Activated CD4-positive, CD25-positive, alpha-beta regulatory T cell (primary cell): ENCODE measurements around the gene AP4S1.
"Not testable (repeated sequence)": the region's sequence is repeated elsewhere in the genome, so short reads cannot be mapped to it uniquely, and the experiment has no call there.

Source experiments
- DNase-seq, 4 experiments: peaks; one replicate each; lab custom pipeline; 2025; lab: John Stamatoyannopoulos, UW

The AP4S1 gene

DNA sequence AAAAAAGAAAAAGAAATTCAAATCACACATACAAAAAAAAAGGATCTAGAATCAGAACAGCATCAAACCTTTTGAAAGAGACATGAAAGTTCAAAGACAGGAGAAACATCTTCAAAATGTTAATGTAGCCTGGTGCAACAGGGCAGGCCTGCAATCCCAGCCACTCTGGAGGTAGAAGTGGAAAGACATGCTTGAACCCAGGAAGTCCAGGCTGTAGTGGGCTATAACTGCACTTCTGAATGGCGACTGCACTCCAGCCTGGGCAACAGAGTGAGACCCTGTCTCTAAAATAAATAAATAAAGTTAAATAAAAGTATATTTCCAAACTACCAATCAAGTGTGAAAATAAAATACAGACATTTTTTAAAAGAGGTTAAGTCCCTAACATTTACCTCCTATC is 18.7 kb upstream of the AP4S1 start:
- DNase-seq = no peak

DNA sequence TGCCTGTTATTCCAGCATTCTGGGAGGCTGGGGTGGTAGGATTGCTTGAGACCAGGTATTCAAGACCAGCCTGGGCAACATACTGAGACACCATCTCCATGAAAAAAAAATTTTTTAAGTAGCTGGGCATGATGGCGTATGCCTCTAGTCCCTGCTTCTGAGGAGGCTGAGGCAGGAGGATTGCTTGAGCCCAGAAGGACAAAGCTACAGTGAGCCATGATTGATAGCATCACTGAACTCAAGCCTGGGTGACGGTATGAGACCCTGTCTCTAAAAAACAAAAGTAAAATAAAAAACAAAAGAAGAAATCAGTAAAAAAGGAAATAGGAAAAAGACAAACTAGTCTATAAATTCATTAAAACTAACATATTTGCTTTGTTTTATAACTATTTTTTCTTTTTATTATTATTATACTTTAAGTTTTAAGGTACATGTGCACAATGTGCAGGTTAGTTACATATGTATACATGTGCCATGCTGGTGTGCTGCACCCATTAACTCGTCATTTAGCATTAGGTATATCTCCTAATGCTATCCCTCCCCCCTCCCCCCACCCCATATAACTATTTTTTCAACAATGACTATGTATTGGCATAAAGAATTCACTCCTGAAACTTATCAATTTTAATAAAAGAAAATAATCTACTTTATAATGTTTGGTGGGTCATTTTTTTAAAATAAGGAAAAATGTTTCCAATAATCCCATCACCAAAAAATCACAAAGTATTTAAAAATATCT is 15.4 kb upstream of the AP4S1 start:
- DNase-seq = no peak

DNA sequence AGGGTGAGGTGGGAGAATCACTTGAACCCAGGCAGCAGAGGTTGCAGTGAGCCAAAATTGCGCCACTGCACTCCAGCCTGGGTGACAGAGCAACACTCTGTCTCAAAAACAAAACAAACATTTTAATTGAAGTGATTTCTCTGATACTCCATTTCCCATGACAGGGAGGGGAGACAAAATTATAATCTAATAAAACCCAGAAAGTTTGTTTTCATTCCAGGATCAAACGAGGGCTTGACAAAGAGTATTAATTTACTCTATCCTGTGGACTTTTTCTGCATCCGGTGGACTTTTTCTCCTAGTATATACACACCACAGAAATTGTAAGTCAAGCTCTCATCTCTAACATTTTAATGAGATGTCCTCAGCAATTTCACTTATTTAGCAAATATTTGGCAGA is 14.5 kb upstream of the AP4S1 start:
- no peak for DNase-seq

DNA sequence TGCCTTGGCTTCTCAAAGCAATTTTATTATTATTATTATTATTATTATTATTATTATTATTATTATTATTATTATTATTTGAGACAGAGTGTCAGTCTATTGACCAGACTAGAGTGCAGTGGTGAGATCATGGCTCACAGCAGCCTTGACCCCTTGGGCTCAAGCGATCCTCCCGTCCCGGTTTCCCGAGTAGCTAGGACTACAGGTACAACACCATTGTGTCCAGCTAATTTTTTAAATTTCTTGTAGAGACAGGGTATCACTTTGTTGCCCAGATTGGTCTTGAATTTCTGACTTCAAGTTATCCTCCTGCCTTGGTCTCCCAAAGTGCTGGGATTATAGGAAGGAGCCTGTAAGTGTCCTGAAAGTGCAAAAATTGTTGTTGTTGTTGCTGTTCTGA is 11.6 kb upstream of the AP4S1 start:
- no peak for DNase-seq

DNA sequence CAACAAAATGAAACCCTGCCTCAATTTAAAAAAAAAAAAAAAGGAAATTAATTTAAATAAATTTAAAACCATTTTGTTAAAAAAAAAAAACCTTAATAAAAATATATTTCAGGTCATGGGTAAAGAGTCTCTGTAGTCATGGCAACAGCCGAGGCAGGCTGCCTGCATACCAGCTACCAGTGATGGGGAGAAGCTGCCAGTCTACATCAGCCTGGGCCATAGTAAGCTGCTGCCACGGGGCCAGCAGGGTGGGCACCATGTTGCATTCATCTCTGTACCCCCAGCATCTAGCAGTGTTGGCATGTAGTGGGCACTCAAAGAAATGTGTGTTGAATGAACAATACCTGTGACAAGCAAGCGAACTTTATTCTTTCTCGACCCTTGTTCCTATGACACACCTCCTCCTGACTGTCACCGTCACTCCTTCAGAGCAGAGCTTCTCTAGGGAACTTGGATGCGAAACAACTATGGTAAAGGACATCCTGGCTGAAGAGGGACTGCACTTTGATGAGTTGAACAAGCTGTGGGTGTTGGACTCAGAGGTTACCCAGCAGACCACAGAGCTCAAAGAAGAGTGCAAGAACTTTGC is 7.3 kb upstream of the AP4S1 start:
- no peak for DNase-seq

DNA sequence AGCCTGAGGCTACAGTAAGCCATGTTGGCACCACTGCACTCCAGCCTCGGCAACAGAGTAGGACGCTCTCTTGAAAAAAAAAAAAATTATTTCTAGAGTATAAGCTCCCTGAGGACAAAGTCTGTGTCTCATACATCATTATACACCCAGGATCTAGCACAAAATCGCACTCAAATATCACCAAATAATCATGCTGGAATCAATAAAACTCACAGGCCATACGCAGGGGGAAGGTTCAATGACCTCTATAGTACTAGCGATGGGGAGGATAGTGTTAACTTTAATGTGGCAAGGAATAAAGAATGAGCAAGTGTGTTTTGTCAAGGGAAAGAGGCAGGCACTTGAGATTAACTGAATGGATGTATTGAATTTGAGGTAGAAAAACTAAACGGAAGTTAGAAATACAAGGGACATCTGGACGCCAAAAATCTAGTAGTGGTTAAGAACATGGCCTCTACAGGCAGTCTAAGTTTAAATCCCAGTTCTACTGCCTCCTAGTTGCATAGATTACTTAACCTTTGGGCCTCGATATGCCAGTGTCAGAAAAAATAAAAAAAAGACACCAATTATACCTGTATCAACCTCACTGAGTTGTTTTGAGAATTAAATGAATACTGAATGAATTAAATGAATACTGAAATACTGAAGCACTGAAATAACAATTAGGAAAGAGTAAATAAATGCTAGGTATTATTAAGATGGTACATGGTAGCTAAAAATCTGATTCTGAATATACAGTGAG is 4.4 kb upstream of the AP4S1 start:
- DNase-seq = no peak

DNA sequence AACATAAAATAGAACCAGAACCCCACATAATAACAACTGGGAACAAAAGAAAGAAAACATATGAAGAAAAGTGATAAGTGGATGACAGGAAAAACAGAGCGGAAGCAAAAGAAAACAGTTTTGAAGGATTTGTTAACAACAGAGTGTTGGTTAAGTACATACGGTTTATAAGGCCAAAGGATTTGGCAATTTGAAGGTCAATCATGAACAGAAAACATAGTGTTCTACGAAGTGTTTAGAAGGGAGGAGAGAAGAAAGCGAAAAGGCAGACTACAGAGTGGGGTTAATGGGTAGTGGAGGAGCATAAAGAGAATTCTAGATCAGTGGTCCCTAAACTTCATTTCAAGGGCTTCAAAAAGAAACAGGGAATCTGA is 3.9 kb upstream of the AP4S1 start:
- no peak for DNase-seq

DNA sequence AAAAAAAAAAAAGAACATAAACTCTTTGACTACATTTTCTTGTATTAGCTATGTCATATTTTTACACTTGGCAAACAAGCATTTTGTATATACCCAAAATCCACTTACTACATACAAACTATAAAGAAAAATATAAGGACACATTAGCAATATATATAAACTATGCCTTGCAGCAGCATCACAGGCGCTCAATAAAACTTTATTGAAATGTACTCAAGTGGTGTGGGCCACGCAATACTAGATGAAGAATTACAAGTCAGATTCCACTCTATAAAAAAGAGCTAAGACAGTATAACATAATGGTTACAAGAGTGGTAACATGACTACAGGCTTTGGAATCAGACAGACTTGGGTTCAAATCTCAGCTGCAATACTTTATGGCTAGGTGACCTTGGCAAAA is 3.1 kb upstream of the AP4S1 start:
- DNase-seq = no peak

DNA sequence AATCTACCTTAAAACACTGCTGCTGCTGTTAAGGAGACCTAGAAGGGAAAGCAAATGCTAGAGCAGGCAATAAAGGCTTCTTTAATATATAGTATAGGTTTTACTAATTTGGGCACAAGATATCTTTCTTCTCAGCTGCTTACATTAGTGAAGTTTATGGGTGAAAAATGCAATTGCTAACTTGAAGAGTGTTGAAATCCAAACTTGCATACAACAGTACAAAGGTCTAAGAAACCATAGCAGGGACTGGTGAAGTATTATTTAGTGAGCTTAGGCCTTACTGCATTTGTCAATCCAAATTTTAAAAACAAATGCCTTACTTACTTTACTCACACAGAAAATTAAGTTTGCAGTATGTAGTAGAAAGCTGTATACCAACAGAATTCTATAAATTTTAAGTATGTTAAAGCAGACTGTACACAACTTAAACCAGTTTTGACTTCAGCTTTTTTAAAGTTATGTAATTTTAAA is 1.4 kb upstream of the AP4S1 start:
- DNase-seq = no peak

DNA sequence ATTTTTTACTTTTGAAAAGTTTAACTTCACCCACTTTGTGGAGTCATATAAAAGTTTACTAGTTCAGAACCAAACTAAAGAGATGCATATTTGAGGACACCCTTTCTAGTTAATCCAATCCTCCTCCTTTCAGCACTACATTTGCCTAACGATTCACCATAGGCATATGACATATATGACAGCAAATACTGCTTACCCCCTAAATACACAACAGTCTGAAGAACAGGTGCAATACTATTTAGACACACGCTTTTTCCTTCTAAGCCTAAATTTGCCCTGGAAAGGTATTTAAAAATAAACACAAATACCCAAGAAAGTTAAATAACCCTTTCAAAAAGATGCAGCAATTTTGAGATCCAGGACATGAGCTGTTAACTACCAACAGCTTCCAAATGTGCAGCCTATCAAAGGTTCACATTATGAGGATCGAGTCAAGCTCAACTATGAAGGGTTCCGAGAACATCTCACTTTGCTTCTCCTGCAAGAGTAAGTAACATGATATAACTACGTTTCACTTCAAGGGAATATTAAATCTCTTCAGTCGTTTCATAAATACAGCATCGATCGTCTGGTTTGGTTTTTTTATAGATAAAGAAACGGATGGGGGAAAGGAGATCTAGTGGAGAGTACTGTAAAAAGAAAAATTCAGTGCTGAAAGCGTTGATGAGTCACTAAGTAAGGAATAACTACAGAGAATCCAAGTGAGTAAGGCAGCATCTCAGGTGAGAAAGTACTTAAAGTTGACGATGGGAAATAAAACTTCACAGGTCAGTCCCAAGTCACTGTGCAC is 677 bp upstream of the AP4S1 start:
- no peak for DNase-seq

DNA sequence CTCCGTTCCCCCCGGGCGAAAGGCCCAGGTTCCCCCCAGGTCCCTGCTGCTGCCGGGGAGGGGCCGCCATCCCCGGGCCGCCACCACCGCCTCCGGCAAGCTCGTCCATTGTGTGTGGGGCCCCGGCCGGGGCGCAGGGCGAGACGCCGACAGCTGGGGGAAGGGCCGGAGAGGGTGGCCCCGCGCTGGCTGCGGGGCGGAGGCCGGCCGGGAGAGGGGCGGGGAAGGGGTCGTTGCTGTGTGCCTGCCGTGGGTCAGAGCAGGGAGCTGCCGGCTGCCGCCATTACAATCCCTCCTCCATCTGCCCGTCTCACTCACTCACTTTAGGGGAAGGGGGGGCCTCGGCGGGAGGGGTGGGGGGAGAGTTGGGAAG is 614 bp downstream of the AP4S1 start, which contains the start of gene STRN3:
STRN3 (minus strand) TSS at position 303 of the 373 bp plus-strand sequence; CDS start at position 109, 194 bp downstream.
- no peak for DNase-seq

DNA sequence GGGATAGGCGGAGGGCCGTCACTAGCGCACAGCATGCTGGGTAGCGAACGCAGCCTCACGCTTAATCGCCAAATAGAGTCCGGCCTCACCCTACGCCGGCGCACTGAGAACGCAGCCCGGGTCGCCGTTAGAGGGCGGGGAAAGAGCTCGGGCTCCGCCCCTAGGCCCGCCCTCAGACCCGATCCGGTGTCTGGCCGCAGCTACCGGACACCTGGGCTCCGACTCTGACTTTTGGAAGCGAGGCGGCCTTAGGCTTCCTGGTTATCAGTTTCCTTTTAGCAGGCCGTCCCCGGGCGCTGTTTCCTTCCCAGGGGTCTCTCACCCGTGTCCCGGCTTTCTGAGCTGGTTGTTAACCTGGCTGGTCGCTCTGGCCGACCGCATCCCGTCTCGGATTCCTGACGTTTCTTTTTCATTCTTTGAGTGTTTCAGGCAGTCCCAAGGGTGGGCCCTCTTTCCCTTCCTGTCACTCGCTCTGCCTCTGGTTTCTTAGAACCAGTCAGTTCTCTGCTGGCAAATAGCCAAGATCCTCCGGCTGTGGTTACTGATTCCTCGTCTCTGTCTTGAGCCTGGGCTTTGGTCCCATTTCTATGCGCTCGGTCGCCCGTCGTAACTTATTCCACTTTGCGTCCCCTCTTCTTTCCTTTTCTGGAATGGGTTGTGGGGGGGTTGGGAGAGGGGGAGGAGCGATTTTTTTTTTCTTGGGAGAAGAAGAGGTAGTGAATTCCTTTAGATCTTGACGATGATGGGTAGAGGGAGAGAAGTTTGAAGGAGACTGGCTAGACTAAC is 1.2 kb downstream of the AP4S1 start:
- peak; percentile 74 to 79 (median 76) for DNase-seq

DNA sequence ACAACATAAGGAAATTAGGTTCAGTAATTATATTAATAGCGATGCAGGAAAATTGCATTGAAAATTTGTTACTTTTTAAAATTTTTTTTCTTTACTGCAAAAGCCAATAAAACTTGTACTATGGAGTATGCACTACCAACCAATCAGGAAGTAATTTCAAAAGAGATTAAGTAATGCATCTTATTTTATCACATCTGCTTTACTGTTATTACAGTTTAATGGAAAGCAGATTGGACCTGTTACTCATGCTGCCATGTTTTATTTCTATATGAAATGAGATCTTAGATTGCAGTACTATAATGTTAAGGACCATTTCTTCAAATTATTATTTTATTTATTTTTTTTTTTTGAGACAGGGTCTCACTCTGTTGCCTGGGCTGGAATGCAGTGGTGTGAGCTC is 2.4 kb downstream of the AP4S1 start:
- DNase-seq = no peak

DNA sequence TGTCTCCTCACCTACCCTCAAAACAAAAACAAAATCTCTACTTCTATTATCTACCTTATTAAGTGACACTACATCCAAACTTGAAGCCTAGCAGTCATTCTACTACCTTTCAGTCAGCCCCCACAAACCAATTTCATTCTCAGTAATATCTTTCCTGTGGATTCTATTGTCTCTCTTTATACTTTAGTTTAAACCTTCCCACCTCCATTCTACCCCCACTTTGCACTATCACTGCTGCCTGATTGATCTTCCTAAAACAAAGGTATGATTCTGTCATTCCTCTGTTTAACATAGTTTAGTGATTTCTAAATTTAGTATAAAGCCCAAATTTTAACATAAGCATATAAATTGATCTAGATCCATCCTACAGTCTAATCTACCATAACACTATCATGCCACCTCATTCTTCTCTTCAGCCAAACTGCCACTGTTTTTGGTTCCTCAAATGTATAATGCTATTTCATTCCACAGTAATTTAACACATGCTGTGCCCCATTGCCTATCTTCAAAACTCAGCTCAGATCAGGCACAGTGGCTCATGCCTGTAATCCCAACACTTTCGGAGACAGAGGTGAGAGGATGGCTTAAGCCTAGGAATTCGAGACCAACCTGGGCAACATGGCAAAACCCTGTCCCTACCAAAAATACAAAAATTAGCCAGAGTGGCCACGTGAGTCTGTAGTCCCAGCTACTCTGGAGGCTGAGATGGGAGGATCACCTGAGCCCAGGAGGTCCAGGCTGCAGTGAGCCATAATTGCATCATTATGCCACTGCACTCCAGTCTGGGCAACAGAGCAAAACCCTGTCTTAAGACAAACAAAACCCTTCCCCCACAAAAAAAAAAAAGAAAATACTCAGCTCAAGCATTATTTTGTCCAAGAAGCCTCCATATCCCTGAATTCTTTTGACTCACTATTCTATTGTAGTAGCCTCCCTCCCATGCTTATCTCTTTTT is 3.8 kb downstream of the AP4S1 start:
- DNase-seq = no peak

DNA sequence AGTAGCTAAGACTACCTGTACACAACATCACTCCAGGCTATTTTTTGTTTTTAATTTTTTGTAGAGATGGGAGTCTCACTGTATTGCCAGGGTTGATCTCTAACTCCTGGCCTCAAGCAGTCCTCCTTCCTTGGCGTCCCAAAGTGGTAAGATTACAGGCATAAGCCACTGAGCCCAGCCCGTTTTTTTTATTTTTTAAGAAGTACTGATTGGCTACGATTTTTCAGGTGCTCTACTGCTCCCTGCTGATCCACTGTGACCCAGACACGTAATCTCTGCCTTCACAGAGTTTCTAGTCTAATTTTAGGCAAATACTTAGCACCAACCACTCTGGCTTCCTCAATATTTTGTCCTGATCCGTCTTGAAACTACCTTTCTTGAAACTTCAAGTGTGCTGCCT is 5.0 kb downstream of the AP4S1 start:
- no peak for DNase-seq

DNA sequence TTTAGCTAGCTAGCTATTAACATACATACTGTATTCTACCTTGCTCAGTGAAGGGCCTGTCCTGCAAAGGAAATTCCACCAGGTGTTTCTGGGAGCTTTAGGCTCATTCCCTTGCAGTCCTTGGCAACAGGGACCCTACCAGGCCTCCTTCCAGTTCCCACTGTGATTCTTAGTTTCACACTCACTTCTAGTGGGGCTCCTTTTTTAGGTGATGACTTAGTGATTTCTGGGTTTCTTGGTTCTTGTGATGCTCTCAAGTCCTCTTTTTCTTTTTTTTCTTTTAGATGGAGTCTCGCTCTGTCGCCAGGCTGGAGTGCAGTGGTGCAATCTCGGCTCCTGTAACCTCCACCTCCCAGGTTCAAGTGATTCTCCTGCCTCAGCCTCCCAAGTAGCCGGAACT is 11.1 kb downstream of the AP4S1 start:
- no peak for DNase-seq

DNA sequence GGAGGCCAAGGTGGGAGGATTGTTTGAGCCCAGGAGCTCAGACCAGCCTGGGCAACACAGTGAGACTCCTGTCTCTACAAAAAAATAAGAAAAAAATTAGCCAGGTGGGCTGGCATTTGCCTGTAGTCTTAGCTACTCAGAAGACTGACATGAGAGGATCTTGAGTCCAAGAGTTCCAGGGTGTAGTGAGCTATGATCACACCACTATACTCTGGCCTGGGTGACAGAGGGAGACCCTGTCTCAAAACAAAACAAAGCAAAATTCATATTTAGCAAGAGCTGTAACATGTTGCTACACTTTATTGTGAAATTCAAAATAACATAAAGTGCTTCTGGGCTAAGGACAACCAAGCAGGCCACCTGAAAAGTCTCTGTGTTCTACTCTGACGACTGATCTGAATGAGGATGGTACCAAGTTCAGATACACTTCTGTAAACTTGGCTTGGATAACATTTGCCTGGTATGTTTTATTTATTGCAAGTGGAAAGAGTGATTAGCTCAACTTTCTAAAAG is 12.3 kb downstream of the AP4S1 start:
- DNase-seq = no peak

DNA sequence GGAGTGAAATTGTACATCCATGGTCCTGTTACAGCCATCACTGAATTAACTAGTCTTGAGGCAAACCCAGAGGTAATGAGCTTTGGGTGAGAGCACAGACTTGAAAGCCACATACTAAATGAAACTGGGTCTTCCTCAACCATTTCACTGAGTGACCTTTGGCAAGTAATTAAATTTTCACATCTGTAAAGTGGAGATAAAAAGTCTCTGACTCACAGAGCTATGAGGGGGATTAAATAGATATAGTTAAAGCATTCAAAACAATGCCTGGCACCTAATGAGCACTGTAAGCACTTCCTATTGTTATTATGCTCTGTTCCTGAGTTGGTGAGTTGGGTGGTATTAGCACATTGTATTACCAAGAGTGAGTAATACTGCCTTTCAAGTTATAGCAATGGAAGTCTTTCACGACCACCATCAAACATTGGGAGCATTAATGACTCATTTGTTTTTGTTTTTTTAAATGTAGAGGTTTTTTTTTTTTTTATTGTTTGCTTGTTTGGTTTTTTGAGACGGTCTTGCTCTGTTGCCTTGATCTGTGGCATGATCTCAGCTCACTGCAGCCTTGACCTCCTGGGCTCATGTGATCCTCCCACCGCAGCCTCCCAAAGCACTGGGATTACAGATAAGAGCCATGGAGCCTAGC is 13.2 kb downstream of the AP4S1 start:
- no peak for DNase-seq

DNA sequence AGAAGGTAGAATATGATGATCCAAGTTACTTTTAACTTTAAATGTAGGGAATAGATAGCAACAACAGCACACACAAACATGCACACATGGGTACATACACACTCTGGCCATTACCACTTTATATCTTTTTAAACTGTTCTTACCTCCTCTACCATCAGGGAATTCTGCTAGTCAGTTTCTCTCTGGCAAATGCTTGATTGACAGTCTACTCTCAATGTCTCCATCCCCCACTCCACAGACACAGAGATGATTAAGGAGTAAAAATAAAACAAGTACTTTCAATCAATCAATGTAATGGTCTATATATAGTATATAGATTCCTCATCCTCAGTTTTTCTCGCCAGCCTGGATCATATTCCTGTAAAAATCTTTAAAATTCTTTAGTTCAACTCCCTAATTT is 16.9 kb downstream of the AP4S1 start:
- no peak for DNase-seq

DNA sequence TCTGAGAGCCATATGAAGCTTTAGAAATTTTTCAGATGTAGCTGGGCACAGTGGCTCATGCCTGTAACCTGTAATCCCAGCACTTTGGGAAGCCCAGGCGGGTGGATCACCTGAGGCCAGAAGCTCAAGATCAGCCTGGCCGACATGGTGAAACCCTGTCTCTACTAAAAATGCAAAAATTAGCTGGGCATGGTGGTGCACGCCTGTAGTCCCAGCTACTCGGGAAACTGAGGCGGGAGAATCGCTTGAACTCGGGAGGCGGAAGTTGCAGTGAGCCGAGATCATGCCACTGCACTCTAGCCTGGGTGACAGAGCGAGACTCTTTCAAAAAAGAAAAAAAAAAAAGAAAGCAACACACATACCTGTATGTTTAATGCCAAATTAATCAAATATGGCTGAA is 17.4 kb downstream of the AP4S1 start:
- DNase-seq = not testable (repeated sequence)
